A673 (cell line): ENCODE measurements around the gene SLX1A. TPM values are rescaled to one million over a fixed set of nuclear protein-coding genes. Genes with fewer than 3 reads are reported as not detected.
"Not testable (repeated sequence)": the region's sequence is repeated elsewhere in the genome, so short reads cannot be mapped to it uniquely, and the experiment has no call there.

Experiments
- BruUV-seq: library from RNA; stranded (reverse); fragments of 400-500 nt; replicated peaks from 2 replicates; lab custom pipeline; 2021; lab: Mats Ljungman, UMichigan
- CTCF ChIA-PET: fragments of 300-600 bp; sonication (Branson Sonifier 250); formaldehyde crosslinking; loops from one replicate; lab custom pipeline; 2022; ENCODE audit warnings: antibody characterized with exemption; lab: Charles Lee
- POLR2A ChIA-PET: fragments of 300-600 bp; sonication (Branson Sonifier 250); formaldehyde crosslinking; loops from one replicate; lab custom pipeline; 2022; ENCODE audit warnings: antibody characterized with exemption; ENCODE audit not compliant: low non-redundant PET; lab: Charles Lee
- DNase-seq: peaks from one replicate; pipeline ENCODE4 v3.0.0-alpha.2; 2015; ENCODE audit warnings: low spot score
- H3K27ac ChIP-seq: fragments of 200-600 bp; sonication (generic); 2 replicates; pipeline ENCODE4 v1.5.1; 2016; ENCODE audit warnings: mixed run types, low read depth, mild to moderate bottlenecking, mixed read lengths, antibody characterized with exemption, low read length; ENCODE audit not compliant: poor library complexity, severe bottlenecking
- H3K27me3 ChIP-seq: fragments of 200-600 bp; sonication (generic); replicated peaks from 2 replicates; pipeline ENCODE4 v1.6.1; 2017; ENCODE audit warnings: mixed run types, low read depth, mild to moderate bottlenecking, mixed read lengths, antibody characterized with exemption, low read length; ENCODE audit not compliant: insufficient read depth, poor library complexity
- H3K36me3 ChIP-seq: fragments of 200-600 bp; sonication (generic); 2 replicates; pipeline ENCODE4 v1.6.1; 2016; ENCODE audit warnings: mixed run types, mild to moderate bottlenecking, mixed read lengths, antibody characterized with exemption, low read length; ENCODE audit not compliant: insufficient read depth, poor library complexity, severe bottlenecking
- H3K4me1 ChIP-seq: fragments of 200-600 bp; sonication (generic); 2 replicates; pipeline ENCODE4 v1.6.1; 2017; ENCODE audit warnings: mixed run types, mild to moderate bottlenecking, mixed read lengths, antibody characterized with exemption, low read length; ENCODE audit not compliant: insufficient read depth, poor library complexity, severe bottlenecking
- H3K4me3 ChIP-seq: fragments of 200-600 bp; sonication (generic); 2 replicates; pipeline ENCODE4 v1.5.1; 2016; ENCODE audit warnings: low read depth, mixed run types, mild to moderate bottlenecking, mixed read lengths, low read length; ENCODE audit not compliant: poor library complexity, severe bottlenecking
- H3K9me3 ChIP-seq: fragments of 200-600 bp; sonication (generic); 2 replicates; pipeline ENCODE4 v1.6.1; 2016; ENCODE audit warnings: mixed run types, low read depth, mild to moderate bottlenecking, mixed read lengths, antibody characterized with exemption, low read length; ENCODE audit not compliant: poor library complexity, severe bottlenecking
- intact Hi-C: fragments of 100-400 bp; cut with micrococcal nuclease; formaldehyde crosslinking; loops from one replicate; pipeline ENCODE4 v1.10.0; 2022; ENCODE audit not compliant: unreplicated experiment
- total RNA-seq: library from RNA; stranded (reverse); gene quantifications from 2 replicates; pipeline ENCODE4 v1.2.3, GENCODE V29; 2021

SLX1A gene
- total RNA-seq, 1 experiment from 2014 or later, result 15.5 TPM

DNA sequence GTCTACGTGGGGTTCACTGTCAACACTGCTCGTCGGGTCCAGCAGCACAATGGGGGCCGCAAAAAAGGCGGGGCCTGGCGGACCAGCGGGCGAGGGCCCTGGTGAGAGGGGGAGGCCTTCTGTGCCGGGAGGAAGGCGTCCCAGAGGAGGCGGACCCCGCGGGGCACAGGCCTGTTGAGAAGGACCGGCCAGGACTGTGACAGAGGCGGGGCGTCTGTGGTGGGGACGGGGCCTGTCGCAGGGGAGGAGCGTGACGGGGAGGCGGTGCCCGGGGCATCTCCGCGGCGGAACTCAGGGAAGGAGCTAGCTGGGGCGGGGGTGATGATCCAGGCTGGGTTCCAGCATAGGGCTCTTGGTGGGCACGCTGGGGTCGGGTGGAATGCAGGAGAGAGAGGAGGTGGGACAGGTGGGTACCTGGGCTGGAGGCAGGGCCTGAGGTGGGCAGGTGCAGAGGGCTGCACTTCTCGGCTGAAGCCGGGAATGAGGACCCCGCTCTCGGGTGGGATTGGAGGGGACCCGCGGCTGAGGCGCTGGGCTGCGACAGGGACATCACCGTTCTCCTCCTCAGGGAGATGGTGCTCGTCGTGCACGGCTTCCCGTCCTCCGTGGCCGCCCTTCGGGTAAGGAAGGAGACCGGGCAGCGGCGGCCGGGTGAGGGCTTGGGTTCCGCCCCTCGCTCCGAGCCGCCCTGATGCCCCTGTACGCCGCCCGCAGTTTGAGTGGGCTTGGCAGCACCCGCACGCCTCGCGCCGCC, 674 bp downstream of the SLX1A start:
- H3K27me3 ChIP-seq, CTCF ChIA-PET, H3K9me3 ChIP-seq, H3K27ac ChIP-seq, H3K4me1 ChIP-seq, DNase-seq, intact Hi-C loops, POLR2A ChIA-PET, H3K36me3 ChIP-seq: not testable (repeated sequence)
- BruUV-seq, result TSS peak; percentile 94
- H3K4me3 ChIP-seq, result peak overlapping the region; percentile 25

DNA sequence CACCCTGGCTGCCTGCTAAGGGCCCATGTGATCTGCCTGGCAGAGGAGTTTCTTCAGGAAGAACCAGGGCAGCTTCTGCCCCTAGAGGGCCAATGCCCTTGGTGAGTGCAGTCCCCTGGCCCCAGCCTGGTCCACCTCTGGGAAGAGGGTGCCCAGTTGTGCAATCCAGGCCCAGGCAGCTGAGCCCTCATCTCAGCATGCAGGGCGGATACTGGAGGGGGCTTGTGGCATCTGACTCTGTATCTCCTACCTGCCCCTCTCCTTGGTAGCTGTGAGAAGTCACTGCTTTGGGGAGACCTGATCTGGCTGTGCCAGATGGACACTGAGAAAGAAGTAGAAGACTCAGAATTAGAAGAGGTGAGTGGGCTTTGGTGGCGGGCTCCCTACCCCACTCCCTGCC, 3.3 kb downstream of the SLX1A start:
- DNase-seq, H3K36me3 ChIP-seq: not testable (repeated sequence)

DNA sequence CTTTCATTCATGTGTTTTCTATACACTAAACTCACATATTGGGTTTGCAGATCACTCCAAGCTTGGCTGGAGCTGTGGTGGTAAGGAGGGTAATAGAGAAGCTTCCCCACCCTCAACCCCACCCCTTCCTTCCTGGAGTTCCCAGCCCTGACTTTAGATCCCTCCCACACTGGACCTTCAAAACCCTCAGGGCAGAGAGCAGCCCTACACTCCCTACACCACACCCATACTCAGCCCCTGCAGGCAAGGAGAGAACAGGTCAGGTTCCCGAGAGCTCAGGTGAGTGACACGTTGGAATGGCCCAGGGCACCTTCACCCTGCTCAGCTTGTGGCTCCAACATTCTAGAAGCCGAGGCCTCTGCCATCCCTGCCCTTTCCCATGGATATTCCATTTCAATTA, 5.4 kb downstream of the SLX1A start, which contains the start of gene SULT1A3:
TSS of gene SULT1A3 (plus strand) at position 207 of the 400 bp plus-strand sequence. CDS start 1,474 bp downstream, outside the sequence.
- intact Hi-C loops, BruUV-seq, DNase-seq, H3K4me3 ChIP-seq, CTCF ChIA-PET, H3K27me3 ChIP-seq, POLR2A ChIA-PET, H3K36me3 ChIP-seq, H3K9me3 ChIP-seq, H3K27ac ChIP-seq, H3K4me1 ChIP-seq: not testable (repeated sequence)

More for the DNA sequence above, 3.3 kb downstream of the SLX1A start:
- POLR2A ChIA-PET, H3K4me1 ChIP-seq, H3K27me3 ChIP-seq, BruUV-seq, H3K27ac ChIP-seq, H3K4me3 ChIP-seq, CTCF ChIA-PET, H3K9me3 ChIP-seq, intact Hi-C loops: not testable (repeated sequence)

DNA sequence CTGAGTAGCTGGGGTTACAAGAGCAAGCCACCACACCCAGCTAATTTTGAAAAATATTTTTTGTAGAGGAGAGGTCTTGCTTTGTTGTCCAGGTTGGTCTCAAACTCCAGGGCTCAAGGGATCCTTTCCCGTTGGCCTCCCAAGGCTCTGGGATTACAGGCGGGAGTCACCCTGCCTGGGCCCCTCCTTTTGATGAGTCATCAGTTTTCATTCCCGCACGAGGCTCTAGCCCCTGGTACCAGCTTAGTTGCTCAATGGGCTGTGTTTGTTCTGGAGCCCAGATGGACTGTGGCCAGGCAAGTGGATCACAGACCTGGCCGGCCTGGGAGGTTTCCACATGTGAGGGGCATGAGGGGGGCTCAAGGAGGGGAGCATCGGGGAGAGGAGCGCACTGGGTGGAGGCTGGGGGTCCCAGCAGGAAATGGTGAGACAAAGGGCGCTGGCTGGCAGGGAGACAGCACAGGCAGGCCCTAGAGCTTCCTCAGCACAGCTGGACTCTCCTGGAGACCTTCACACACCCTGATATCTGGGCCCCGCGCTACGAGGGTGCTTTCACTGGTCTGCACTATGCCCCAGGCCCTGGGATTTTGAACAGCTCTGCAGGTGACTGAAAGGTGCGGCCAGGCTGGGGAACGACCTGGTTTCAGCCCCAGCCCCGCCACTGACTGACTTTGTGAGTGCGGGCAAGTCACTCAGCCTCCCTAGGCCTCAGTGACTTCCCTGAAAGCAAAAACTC, 6.1 kb downstream of the SLX1A start:
- H3K4me3 ChIP-seq, POLR2A ChIA-PET, H3K27ac ChIP-seq, intact Hi-C loops, DNase-seq, H3K4me1 ChIP-seq, H3K9me3 ChIP-seq, BruUV-seq, H3K27me3 ChIP-seq, CTCF ChIA-PET, H3K36me3 ChIP-seq: not testable (repeated sequence)

DNA sequence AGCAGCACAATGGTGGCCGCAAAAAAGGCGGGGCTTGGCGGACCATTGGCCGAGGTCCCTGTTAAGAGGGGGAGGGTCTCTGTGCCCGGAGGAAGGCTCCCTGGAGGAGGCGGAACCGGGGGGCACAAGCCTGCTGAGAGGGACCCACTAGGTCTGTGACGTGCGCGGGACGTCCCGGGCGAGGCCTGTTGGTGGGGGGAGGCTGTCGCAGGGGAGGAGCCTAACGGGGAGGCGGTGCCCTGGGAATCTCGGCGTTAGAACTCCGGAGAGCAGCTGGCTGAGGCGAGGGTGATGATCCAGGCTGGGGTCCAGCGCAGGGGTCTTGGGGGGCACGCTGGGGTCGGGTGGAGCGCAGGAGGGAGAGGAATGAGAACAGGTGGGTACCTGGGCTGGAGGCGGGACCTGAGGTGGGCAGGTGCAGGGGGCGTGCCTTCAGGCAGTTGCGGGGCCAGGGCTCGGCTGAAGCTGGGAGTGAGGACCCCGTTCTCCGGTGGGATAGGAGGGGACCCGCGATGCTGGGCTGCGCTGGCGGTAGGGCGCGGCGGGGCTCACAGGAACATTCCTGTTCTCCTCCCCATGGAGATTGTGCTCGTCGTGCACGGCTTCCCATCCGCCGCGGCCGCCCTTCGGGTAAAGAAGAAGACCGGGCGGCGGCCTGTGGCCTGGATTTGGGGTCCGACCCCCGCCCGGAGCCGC, 12.0 kb downstream of the SLX1A start:
- intact Hi-C loops, H3K36me3 ChIP-seq, DNase-seq, H3K27ac ChIP-seq, H3K4me1 ChIP-seq, BruUV-seq, POLR2A ChIA-PET, H3K9me3 ChIP-seq, H3K27me3 ChIP-seq, CTCF ChIA-PET: not testable (repeated sequence)
- peak overlapping the region; percentile 34 for H3K4me3 ChIP-seq

DNA sequence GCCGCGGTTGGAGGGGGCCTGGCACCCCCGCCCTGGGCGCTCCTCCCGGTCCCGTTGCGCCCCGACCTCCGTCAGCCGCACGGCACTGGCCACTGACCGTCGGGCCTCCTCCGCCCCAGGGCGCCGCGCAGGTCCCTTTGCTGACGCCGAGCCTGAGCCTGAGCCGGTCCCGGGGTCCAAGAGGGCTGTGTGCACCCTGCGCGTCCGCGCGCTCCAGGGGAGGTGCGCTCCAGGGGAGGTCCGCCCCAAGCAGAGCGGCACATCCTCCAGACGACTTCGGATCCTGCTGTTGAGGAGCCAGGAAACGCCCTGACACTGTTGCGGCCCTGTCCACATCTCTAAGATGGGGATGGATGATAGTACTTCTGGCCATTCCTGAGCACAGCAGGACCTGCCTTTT, 12.6 kb downstream of the SLX1A start:
- H3K27me3 ChIP-seq, H3K27ac ChIP-seq, POLR2A ChIA-PET, DNase-seq, CTCF ChIA-PET, H3K9me3 ChIP-seq, BruUV-seq, intact Hi-C loops, H3K36me3 ChIP-seq, H3K4me1 ChIP-seq: not testable (repeated sequence)
- H3K4me3 ChIP-seq, result peak overlapping the region; percentile 34

DNA sequence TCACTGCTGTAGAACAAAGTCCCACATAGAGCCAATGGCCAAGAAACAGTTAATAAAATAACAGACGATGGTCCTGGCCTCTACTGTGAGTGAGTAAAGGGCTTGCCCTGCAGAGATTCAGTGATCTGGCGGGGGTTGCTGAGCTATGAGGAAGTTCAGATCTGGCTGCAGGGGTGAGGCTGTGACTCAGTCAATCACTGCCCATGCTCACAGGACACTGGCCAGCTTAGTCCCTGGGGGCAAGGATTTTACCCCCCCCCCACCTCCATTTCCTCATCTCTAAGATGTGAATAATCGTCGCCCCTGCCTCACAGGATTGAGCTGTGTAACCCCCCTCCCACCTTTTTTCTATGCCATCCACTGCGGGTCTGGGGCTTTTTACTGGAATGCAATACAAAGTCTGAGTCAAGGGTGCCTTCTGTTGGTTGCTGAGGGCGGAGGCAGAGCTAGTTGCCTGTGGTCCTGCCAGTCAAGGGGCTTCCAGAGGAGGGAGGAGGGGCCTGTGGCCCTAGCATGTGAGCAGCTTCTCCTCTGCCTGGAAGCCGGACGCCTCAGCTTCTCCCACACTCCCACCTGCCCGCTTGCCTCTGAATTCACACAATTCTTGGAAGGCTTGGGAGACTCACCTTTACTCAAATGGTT, 13.5 kb downstream of the SLX1A start:
- H3K36me3 ChIP-seq, H3K27me3 ChIP-seq, intact Hi-C loops, DNase-seq, BruUV-seq, H3K9me3 ChIP-seq, H3K27ac ChIP-seq, CTCF ChIA-PET, H3K4me3 ChIP-seq, POLR2A ChIA-PET, H3K4me1 ChIP-seq: not testable (repeated sequence)
